ENCODE measurements around the gene CACNA1C. TPM values are rescaled to one million over a fixed set of nuclear protein-coding genes. Genes with fewer than 3 reads are reported as not detected.

CACNA1C gene
- total RNA-seq, 1 experiment from 2014 or later: 3.7 TPM

GRCh38 chr12:2466211-2466610 lies 413.4 kb downstream of the CACNA1C start:
- no peaks in the 10 kb centered on the region for H3K9me3 ChIP-seq (ENCODE audit: low read depth, low read length, poor library complexity, severe bottlenecking)
- no TSS peak for BruUV-seq (replicated peaks)
- no peak overlapping the region for H3K4me3 ChIP-seq (ENCODE audit: low read depth, low read length, poor library complexity, severe bottlenecking)
- no peaks in the 10 kb centered on the region for H3K36me3 ChIP-seq (ENCODE audit: insufficient read depth, low read length, poor library complexity, severe bottlenecking)
- no peaks in the 10 kb centered on the region for H3K4me1 ChIP-seq (ENCODE audit: insufficient read depth, low read length, poor library complexity, severe bottlenecking)
- ChIA-PET CTCF (no interaction called here), POLR2A (ENCODE audit: low non-redundant PET) (no interaction called here)
- no peak for DNase-seq (ENCODE audit: low spot score)
- no peaks in the 10 kb centered on the region for H3K27me3 ChIP-seq (replicated peaks; ENCODE audit: insufficient read depth, low read depth, low read length, poor library complexity)
- intact Hi-C loops (cut with micrococcal nuclease; ENCODE audit: unreplicated experiment): no loop called here
- no peak for TF ChIP-seq EZH2 (IDR thresholded peaks at IDR 0.05; ENCODE audit: borderline replicate concordance, low read depth, low read length, poor library complexity, severe bottlenecking)
- TF ChIP-seq, protein P1, sequence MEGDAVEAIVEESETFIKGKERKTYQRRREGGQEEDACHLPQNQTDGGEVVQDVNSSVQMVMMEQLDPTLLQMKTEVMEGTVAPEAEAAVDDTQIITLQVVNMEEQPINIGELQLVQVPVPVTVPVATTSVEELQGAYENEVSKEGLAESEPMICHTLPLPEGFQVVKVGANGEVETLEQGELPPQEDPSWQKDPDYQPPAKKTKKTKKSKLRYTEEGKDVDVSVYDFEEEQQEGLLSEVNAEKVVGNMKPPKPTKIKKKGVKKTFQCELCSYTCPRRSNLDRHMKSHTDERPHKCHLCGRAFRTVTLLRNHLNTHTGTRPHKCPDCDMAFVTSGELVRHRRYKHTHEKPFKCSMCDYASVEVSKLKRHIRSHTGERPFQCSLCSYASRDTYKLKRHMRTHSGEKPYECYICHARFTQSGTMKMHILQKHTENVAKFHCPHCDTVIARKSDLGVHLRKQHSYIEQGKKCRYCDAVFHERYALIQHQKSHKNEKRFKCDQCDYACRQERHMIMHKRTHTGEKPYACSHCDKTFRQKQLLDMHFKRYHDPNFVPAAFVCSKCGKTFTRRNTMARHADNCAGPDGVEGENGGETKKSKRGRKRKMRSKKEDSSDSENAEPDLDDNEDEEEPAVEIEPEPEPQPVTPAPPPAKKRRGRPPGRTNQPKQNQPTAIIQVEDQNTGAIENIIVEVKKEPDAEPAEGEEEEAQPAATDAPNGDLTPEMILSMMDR (conservative IDR thresholded peaks at IDR 0.05; ENCODE audit: low read depth, low read length): no peak
- H3K27ac ChIP-seq (ENCODE audit: low read depth, low read length, poor library complexity, severe bottlenecking): no peak overlapping the region

DNA sequence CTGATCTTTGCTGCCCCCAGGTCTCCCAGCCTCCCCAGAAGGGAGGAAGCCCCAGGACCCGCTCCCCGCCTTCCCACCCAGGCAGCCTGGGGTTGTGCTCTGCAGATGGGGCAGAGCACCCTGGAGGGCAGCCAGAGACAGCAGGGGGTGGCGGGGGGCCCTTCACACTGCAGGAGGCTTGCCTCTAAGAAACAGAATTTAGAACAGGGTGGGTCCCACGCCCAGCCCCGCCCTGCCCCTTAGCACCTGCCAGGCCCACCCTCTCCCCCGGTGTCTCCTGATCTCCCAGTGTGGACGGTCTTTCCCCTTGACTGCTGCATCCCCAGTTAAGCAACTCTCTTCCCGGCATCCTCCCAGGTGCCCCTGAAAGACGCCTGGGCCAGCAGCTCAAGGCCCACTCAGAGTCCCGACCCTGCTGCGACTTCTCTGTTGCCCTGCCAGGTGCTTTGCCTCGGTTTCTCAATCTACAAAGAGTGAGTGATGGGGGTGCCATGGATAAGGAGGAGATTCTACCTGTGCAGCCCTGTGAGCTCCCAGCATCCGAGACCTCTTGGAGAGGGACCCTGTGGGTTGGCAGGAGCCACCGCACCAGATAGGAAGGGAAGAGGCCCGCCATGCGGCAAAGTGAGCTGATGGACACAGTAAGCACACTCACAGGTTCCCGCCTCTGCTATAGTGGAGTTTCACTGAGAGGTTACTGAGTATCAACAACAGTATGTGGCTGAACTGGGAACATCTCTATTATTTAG lies 414.8 kb downstream of the CACNA1C start:
- no peaks in the 10 kb centered on the region for H3K4me1 ChIP-seq (ENCODE audit: insufficient read depth, low read length, poor library complexity, severe bottlenecking)
- no peaks in the 10 kb centered on the region for H3K27me3 ChIP-seq (replicated peaks; ENCODE audit: insufficient read depth, low read depth, low read length, poor library complexity)
- ChIA-PET POLR2A (ENCODE audit: low non-redundant PET) (no interaction called here), CTCF (no interaction called here)
- no peak for TF ChIP-seq EZH2 (IDR thresholded peaks at IDR 0.05; ENCODE audit: borderline replicate concordance, low read depth, low read length, poor library complexity, severe bottlenecking)
- TF ChIP-seq, protein P1 (conservative IDR thresholded peaks at IDR 0.05; ENCODE audit: low read depth, low read length): no peak
- no peak overlapping the region for H3K27ac ChIP-seq (ENCODE audit: low read depth, low read length, poor library complexity, severe bottlenecking)
- H3K9me3 ChIP-seq (ENCODE audit: low read depth, low read length, poor library complexity, severe bottlenecking): no peaks in the 10 kb centered on the region
- BruUV-seq (replicated peaks): no TSS peak
- DNase-seq (ENCODE audit: low spot score): no peak
- intact Hi-C loops (cut with micrococcal nuclease; ENCODE audit: unreplicated experiment): no loop called here
- no peaks in the 10 kb centered on the region for H3K36me3 ChIP-seq (ENCODE audit: insufficient read depth, low read length, poor library complexity, severe bottlenecking)
- H3K4me3 ChIP-seq (ENCODE audit: low read depth, low read length, poor library complexity, severe bottlenecking): no peak overlapping the region

DNA sequence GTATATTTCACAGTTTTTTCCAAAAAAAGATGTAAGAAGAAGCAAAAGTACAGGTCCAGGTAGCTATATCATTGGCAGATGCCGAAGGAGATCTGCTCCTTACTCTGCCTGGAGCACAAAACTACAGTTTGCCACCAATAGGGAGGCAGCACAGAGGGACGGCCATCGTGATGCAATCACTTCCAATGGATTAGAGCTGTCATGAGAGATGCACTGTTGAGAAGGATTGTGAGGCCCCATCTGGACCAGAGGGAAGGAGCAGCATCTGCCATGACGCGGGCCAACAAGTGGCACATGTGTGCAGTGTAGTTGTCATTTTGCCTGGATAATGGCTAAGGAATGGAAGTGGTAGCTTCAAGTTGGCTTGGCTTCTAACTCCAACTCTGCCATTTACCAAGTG lies 423.2 kb downstream of the CACNA1C start:
- Histone ChIP-seq H3K27me3 (replicated peaks; ENCODE audit: insufficient read depth, low read depth, low read length, poor library complexity) (no peaks in the 10 kb centered on the region), H3K27ac (ENCODE audit: low read depth, low read length, poor library complexity, severe bottlenecking) (no peak overlapping the region), H3K4me1 (ENCODE audit: insufficient read depth, low read length, poor library complexity, severe bottlenecking) (no peaks in the 10 kb centered on the region), H3K36me3 (ENCODE audit: insufficient read depth, low read length, poor library complexity, severe bottlenecking) (no peaks in the 10 kb centered on the region), H3K4me3 (ENCODE audit: low read depth, low read length, poor library complexity, severe bottlenecking) (no peak overlapping the region), H3K9me3 (ENCODE audit: low read depth, low read length, poor library complexity, severe bottlenecking) (no peaks in the 10 kb centered on the region)
- TF ChIP-seq EZH2 (IDR thresholded peaks at IDR 0.05; ENCODE audit: borderline replicate concordance, low read depth, low read length, poor library complexity, severe bottlenecking): no peak
- TF ChIP-seq, protein P1 (conservative IDR thresholded peaks at IDR 0.05; ENCODE audit: low read depth, low read length): no peak
- no peak for DNase-seq (ENCODE audit: low spot score)
- no TSS peak for BruUV-seq (replicated peaks)
- intact Hi-C loops (cut with micrococcal nuclease; ENCODE audit: unreplicated experiment): no loop called here
- ChIA-PET CTCF (no interaction called here), POLR2A (ENCODE audit: low non-redundant PET) (no interaction called here)

All from A673 (cell line).